HepG2 (cell line): Measurements from ENCODE around the gene MSI2. TPM values are rescaled to one million over a fixed set of nuclear protein-coding genes. Genes with fewer than 3 reads are reported as not detected.

Experiments
- ATAC-seq: fragments of 200-7000 bp; cut with Tn5 transposase; 3 replicates; pipeline ENCODE4 v1.9.1; 2020; ENCODE audit warnings: mild to moderate bottlenecking, moderate library complexity
- BruUV-seq: library from RNA; stranded (reverse); fragments of 400-500 nt; replicated peaks from 2 replicates; lab custom pipeline; 2021; lab: Mats Ljungman, UMichigan
- CTCF ChIA-PET: fragments of 300-600 bp; formaldehyde crosslinking; extraction: SDS; loops from one replicate; lab custom pipeline; 2021; ENCODE audit warnings: low total read pairs, inconsistent platforms, low intra/inter-chr PET ratio; lab: Yijun Ruan, JAX
- POLR2A ChIA-PET: fragments of 350-600 bp; sonication (Branson Sonifier 250); formaldehyde crosslinking; loops from one replicate; lab custom pipeline; 2020; ENCODE audit warnings: antibody characterized with exemption, inconsistent platforms; lab: Yijun Ruan, JAX
- DNase-seq: peaks from one replicate; pipeline ENCODE4 v3.0.0-alpha.2; 2015; ENCODE audit warnings: low spot score
- FAIRE-seq: peaks from 3 replicates; lab custom pipeline; 2011; peaks lifted over from hg19 to GRCh38; lab: Jason Lieb, UNC
- H2AFZ ChIP-seq: one replicate; pipeline ENCODE4 v1.6.1; 2011; ENCODE audit warnings: low read length, inconsistent platforms
- H3K27ac ChIP-seq: fragments of 300-600 bp; 3 replicates; pipeline ENCODE4 v1.8.0; 2011; ENCODE audit warnings: mixed run types, mild to moderate bottlenecking, mixed read lengths, low read length, inconsistent platforms; ENCODE audit not compliant: insufficient read depth; ENCODE audit errors: extremely low read length
- H3K27me3 ChIP-seq, 2 experiments: fragments of 200-600 bp in 1 of 2; 2 replicates in 1 of 2; 3 replicates in 1 of 2; pipeline versions ENCODE4 v1.6.0 to v1.8.0; 2011; ENCODE audit warnings: low read length in 2 of 2, mild to moderate bottlenecking in 2 of 2, moderate library complexity in 2 of 2, inconsistent platforms in 1 of 2; ENCODE audit not compliant: insufficient read depth in 2 of 2, control insufficient read depth in 1 of 2
- H3K36me3 ChIP-seq, 2 experiments: fragments of 200-600 bp in 1 of 2; replicated peaks in 1 of 2; 2 replicates in 1 of 2; 3 replicates in 1 of 2; pipeline versions ENCODE4 v1.5.1 to v1.8.0; 2011; ENCODE audit warnings: low read length in 2 of 2, inconsistent platforms in 1 of 2; ENCODE audit not compliant: insufficient read depth in 2 of 2, control insufficient read depth in 1 of 2
- H3K4me1 ChIP-seq: 2 replicates; pipeline ENCODE4 v1.5.1; 2012; ENCODE audit warnings: low read length, inconsistent platforms; ENCODE audit not compliant: insufficient read depth
- H3K4me2 ChIP-seq: 2 replicates; pipeline ENCODE4 v1.6.0; 2011; ENCODE audit warnings: low read depth, low read length, inconsistent platforms
- H3K4me3 ChIP-seq, 3 experiments: fragments of 200-600 bp in 1 of 3; sonication (generic), shearing (Covaris generic) in 1 of 3; replicated peaks in 1 of 3; 2 replicates each; pipeline ENCODE4 v1.5.1; 2011 to 2016; ENCODE audit warnings: low read length in 3 of 3, inconsistent platforms in 2 of 3, low read depth in 2 of 3, mild to moderate bottlenecking in 2 of 3, control low read depth in 1 of 3, mixed read lengths in 1 of 3; ENCODE audit not compliant: insufficient read depth in 1 of 3
- H3K79me2 ChIP-seq: one replicate; pipeline ENCODE4 v1.6.1; 2011; ENCODE audit warnings: low read length, inconsistent platforms; ENCODE audit not compliant: insufficient read depth
- H3K9ac ChIP-seq: 2 replicates; pipeline ENCODE4 v1.6.0; 2011; ENCODE audit warnings: mild to moderate bottlenecking, low read depth, low read length, inconsistent platforms; ENCODE audit not compliant: insufficient read depth
- H3K9me3 ChIP-seq: 2 replicates; pipeline ENCODE4 v1.5.1; 2012; ENCODE audit warnings: mild to moderate bottlenecking, low read length
- H4K20me1 ChIP-seq: 2 replicates; pipeline ENCODE4 v1.6.0; 2011; ENCODE audit warnings: inconsistent platforms, mild to moderate bottlenecking, low read length, moderate library complexity; ENCODE audit not compliant: insufficient read depth
- HNF4G ChIP-seq, 2 experiments: sonication (generic) in 1 of 2; formaldehyde crosslinking in 1 of 2; IDR thresholded peaks; 2 replicates each; pipeline versions ENCODE4 v1.4.0 to v1.6.1; 2011 to 2020; ENCODE audit warnings: borderline replicate concordance in 2 of 2, low read depth in 2 of 2, mild to moderate bottlenecking in 2 of 2, low read length in 1 of 2, missing genetic modification reagents in 1 of 2, moderate library complexity in 1 of 2
- TSC22D2 ChIP-seq: sonication (generic); formaldehyde crosslinking; IDR thresholded peaks from 2 replicates; pipeline ENCODE4 v1.5.1; 2020; ENCODE audit warnings: missing genetic modification reagents, mild to moderate bottlenecking, borderline replicate concordance
- YY1 ChIP-seq: IDR thresholded peaks from 2 replicates; pipeline ENCODE4 v1.6.1; 2011; ENCODE audit warnings: low read length, low read depth, moderate library complexity, mild to moderate bottlenecking; ENCODE audit not compliant: insufficient read depth, insufficient replicate concordance
- ZFYVE20 ChIP-seq: sonication (generic); formaldehyde crosslinking; IDR thresholded peaks from 2 replicates; pipeline ENCODE4 v1.8.0; 2023; ENCODE audit warnings: low read depth, mild to moderate bottlenecking, moderate library complexity, missing genetic modification reagents, borderline replicate concordance
- ZNF598 ChIP-seq: sonication (generic); formaldehyde crosslinking; IDR thresholded peaks from 2 replicates; pipeline ENCODE4 v1.5.1; 2020; ENCODE audit warnings: mild to moderate bottlenecking, missing genetic modification reagents, borderline replicate concordance
- ZNF83 ChIP-seq: sonication (generic); formaldehyde crosslinking; IDR thresholded peaks from 2 replicates; pipeline ENCODE4 v1.4.0; 2020; ENCODE audit warnings: missing genetic modification reagents, mild to moderate bottlenecking, borderline replicate concordance
- WGBS: methylation state at CpG from one replicate; pipeline ENCODE4 v1.1.6; 2017; ENCODE audit warnings: low lambda C conversion rate; 5-methylcytosine and 5-hydroxymethylcytosine counted together
- in situ Hi-C: cut with HindIII; loops from 2 replicates; pipeline ENCODE4 v1.10.0; 2017; ENCODE audit warnings: low pct_unique_long_range_greater_than_20kb; ENCODE audit not compliant: extremely low pct_ligation_motif_present
- intact Hi-C: fragments of 100-400 bp; cut with micrococcal nuclease; formaldehyde crosslinking; loops from one replicate; pipeline ENCODE4 v1.10.0; 2022; ENCODE audit not compliant: unreplicated experiment
- polyA plus RNA-seq, 8 experiments: library from polyadenylated mRNA; depleted of rRNA in 3 of 8; stranded (reverse) in 7 of 8; unstranded in 1 of 8; fragments of >200 nt; fragmentation: Illumina TruSeq in 4 of 8; extraction: Trizol in 4 of 8; gene quantifications; 2 replicates each; pipeline versions ENCODE4 v1.2.1 to v1.2.3, GENCODE V29; 2011 to 2016; ENCODE audit warnings: low read depth in 4 of 8, missing spikeins in 1 of 8, mixed read lengths in 1 of 8; ENCODE audit not compliant: insufficient read depth in 1 of 8
- total RNA-seq, 5 experiments: library from RNA; depleted of rRNA; stranded (reverse); fragments of >200 nt; fragmentation: Illumina TruSeq; extraction: Trizol; gene quantifications; 2 replicates each; pipeline ENCODE4 v1.2.3, GENCODE V29; 2016; ENCODE audit warnings: low read depth in 1 of 5
- TF ChIP-seq, protein P1 (sequence below): sonication (generic); formaldehyde crosslinking; IDR thresholded peaks from 2 replicates; pipeline ENCODE4 v1.8.1; 2023; ENCODE audit warnings: mild to moderate bottlenecking, inconsistent platforms, moderate library complexity, missing genetic modification reagents, borderline replicate concordance
- TF ChIP-seq, protein P2 (sequence below): IDR thresholded peaks from 2 replicates; pipeline ENCODE4 v1.6.1; 2016; ENCODE audit warnings: low read depth, borderline replicate concordance

MSI2 gene
- total and polyA plus RNA-seq, 2 of the 13 experiments (the other 11 are each of a cell fraction or from before 2014, with no cell fraction given) = 77.5 to 78.4 TPM

DNA sequence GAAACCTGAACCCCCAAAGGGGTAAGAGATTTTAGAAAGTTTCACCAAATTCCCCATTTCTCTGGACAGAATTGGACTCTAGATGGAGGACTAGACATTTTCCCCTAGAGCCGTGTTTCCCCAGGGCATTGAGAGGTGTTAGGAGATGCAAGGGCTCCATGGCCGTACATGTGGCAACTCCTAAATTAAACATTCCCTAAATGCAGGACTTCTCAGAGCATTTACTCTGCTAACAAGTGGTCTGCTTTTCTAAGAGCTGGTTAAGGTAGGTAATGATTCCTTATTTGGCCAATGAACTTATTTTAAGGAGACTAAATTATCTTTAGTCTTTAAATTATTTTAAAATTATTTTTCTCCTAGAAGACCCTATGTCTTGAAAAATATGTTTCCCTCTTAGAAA, 200.9 kb downstream of the MSI2 start:
- Histone ChIP-seq H4K20me1 (no peaks in the 10 kb centered on the region), H3K9me3 (no peaks in the 10 kb centered on the region), H3K36me3 (peaks cover 1 to 18% of the 10 kb centered on the region in 2 experiments; a peak in 2 of 5 replicates), H2AFZ (no peak overlapping the region), H3K4me2 (no peak overlapping the region), H3K27ac (no peak overlapping the region), H3K4me3 (no peak overlapping the region), H3K4me1 (peaks cover 40% of the 10 kb centered on the region), H3K27me3 (no peaks in the 10 kb centered on the region), H3K9ac (no peak overlapping the region), H3K79me2 (peaks cover 10% of the 10 kb centered on the region)
- DNase-seq (no peak), ATAC-seq (no peak), FAIRE-seq (no peak)
- POLR2A ChIA-PET = no interaction called here
- 93% methylated on average over 2 of the region's 2 CpGs for WGBS
- intact Hi-C loops = loop anchor here (5.0 kb wide), 3 partner anchors 85 to 215 kb away; no protein-coding TSS in a partner anchor
- in situ Hi-C loops = loop anchor here (5.0 kb wide), 1 partner anchor 105 kb away; no protein-coding TSS in a partner anchor
- CTCF ChIA-PET = no interaction called here
- TF ChIP-seq HNF4G (IDR thresholded peaks at IDR 0.05; ENCODE audit: borderline replicate concordance, low read depth, low read length) (no peak), HNF4G (CRISPR knock-in tag; IDR thresholded peaks at IDR 0.05; ENCODE audit: borderline replicate concordance, low read depth) (no peak), TSC22D2 (CRISPR knock-in tag) (no peak), ZNF83 (CRISPR knock-in tag) (no peak), ZNF598 (CRISPR knock-in tag) (no peak), YY1 (no peak), ZFYVE20 (no peak)
- TF ChIP-seq, protein P1, sequence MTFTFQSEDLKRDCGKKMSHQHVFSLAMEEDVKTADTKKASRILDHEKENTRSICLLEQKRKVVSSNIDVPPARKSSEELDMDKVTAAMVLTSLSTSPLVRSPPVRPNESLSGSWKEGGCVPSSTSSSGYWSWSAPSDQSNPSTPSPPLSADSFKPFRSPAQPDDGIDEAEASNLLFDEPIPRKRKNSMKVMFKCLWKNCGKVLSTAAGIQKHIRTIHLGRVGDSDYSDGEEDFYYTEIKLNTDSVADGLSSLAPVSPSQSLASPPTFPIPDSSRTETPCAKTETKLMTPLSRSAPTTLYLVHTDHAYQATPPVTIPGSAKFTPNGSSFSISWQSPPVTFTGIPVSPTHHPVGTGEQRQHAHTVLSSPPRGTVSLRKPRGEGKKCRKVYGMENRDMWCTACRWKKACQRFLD (CRISPR knock-in tag) = no peak
- TF ChIP-seq, protein P2, sequence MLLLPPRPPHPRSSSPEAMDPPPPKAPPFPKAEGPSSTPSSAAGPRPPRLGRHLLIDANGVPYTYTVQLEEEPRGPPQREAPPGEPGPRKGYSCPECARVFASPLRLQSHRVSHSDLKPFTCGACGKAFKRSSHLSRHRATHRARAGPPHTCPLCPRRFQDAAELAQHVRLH (CRISPR knock-in tag) = no peak
- no TSS peak for BruUV-seq
